ENCODE results near the gene NCK1. TPM values are rescaled to one million over a fixed set of nuclear protein-coding genes. Genes with fewer than 3 reads are reported as not detected.

NCK1 gene
- total and polyA plus RNA-seq, 2 of the 13 experiments (the other 11 are each of a cell fraction or from before 2014, with no cell fraction given), result 14.7 to 30.4 TPM

- no peak for TF ChIP-seq TEAD2 (CRISPR knock-in tag; IDR thresholded peaks at IDR 0.05)
- TF ChIP-seq NFAT5 (CRISPR knock-in tag; IDR thresholded peaks at IDR 0.05), result no peak
- TF ChIP-seq ZNF232 (CRISPR knock-in tag; IDR thresholded peaks at IDR 0.05; ENCODE audit: borderline replicate concordance), result no peak
- TF ChIP-seq GABPA (IDR thresholded peaks at IDR 0.05; ENCODE audit: low read depth, low read length), result no peak
- no peak for TF ChIP-seq GABPA (CRISPR knock-in tag; IDR thresholded peaks at IDR 0.05; ENCODE audit: low read depth)
- no peak for TF ChIP-seq SYNCRIP (IDR thresholded peaks at IDR 0.05; ENCODE audit: insufficient read depth, low read depth, low read length)
- no peak for TF ChIP-seq ARID3A (IDR thresholded peaks at IDR 0.05; ENCODE audit: low read depth, low read length)
- TF ChIP-seq ZNF414 (CRISPR knock-in tag; IDR thresholded peaks at IDR 0.05), result no peak
- TF ChIP-seq ZNF704 (CRISPR knock-in tag; IDR thresholded peaks at IDR 0.05; ENCODE audit: borderline replicate concordance), result no peak
Observed at GRCh38 chr3:136932978-136933772, 71.2 kb downstream of the NCK1 start (continued).
